ENCODE measurements around the gene ALDH8A1. TPM values are rescaled to one million over a fixed set of nuclear protein-coding genes. Genes with fewer than 3 reads are reported as not detected.

Gene ALDH8A1
- total and polyA plus RNA-seq, 2 of the 8 experiments (the other 6 are each of a cell fraction or from before 2014, with no cell fraction given) = 0.08 to 0.28 TPM

DNA sequence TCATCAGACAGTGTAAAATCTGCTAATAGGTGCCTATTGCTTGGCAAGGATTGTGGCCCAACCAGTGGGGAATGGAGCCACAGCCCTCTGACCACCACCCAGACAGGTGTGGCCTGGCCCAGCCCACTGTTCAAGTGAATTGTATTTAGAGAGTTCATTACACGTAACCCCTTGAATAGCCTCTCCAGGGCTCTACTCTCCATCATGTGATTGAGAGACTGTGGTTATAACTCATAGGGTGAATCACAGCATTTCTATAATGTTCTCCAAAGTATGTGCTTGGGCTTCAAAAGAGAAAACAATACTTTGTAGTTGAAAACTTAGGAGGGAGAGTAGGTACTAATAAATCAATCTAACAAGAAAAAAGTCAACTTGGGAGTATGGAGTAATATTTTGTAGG is 38.4 kb downstream of the ALDH8A1 start:
- Histone ChIP-seq H3K4me1 (replicated peaks in 1 of 4; ENCODE audit: control insufficient read depth in 3 of 4, insufficient read depth in 4 of 4, low read length in 3 of 4) (no peaks in the 10 kb centered on the region), H4K5ac (ENCODE audit: insufficient read length, low read depth, low read length) (no peak overlapping the region), H2AFZ (ENCODE audit: low read length) (no peak overlapping the region), H3K36me3 (ENCODE audit: control insufficient read depth in 2 of 4, insufficient read depth in 4 of 4, low read length in 3 of 4) (no peaks in the 10 kb centered on the region), H3K79me2 (ENCODE audit: control insufficient read depth in 1 of 2, insufficient read depth in 2 of 2, low read length in 2 of 2) (no peaks in the 10 kb centered on the region), H3K4me3 (ENCODE audit: extremely low read depth in 1 of 4, insufficient read depth in 2 of 4, low read depth in 3 of 4, low read length in 4 of 4) (no peak overlapping the region), H3K14ac (ENCODE audit: insufficient read length) (no peak overlapping the region), H2BK20ac (ENCODE audit: low read length) (no peak overlapping the region), H3K4me2 (ENCODE audit: insufficient read depth in 1 of 2, low read depth in 2 of 2, low read length in 2 of 2) (no peak overlapping the region), H3K56ac (replicated peaks; ENCODE audit: insufficient read length, low read depth, low read length) (no peak overlapping the region), H3K27ac (ENCODE audit: low read depth, low read length) (no peak overlapping the region), H2BK120ac (replicated peaks; ENCODE audit: low read depth, low read length) (no peak overlapping the region), H3K9me3 (ENCODE audit: insufficient read depth in 2 of 2, low read depth in 1 of 2, low read length in 1 of 2) (no peaks in the 10 kb centered on the region), H4K91ac (replicated peaks; ENCODE audit: insufficient read length, low read length) (no peak overlapping the region), H3K27me3 (replicated peaks in 1 of 4; ENCODE audit: control insufficient read depth in 3 of 4, extremely low read depth in 1 of 4, insufficient read depth in 3 of 4, low read length in 3 of 4) (no peaks in the 10 kb centered on the region), H2BK5ac (ENCODE audit: low read depth, low read length) (no peak overlapping the region), H2AK5ac (ENCODE audit: low read depth, low read length) (no peak overlapping the region), H4K8ac (ENCODE audit: extremely low read depth, insufficient read depth, low read length) (no peak overlapping the region), H3K18ac (ENCODE audit: extremely low read depth, low read length) (no peak overlapping the region), H2BK12ac (ENCODE audit: low read depth, low read length) (no peak overlapping the region), H2BK15ac (ENCODE audit: low read length) (no peak overlapping the region), H3K23me2 (ENCODE audit: low read depth, low read length) (no peaks in the 10 kb centered on the region), H3K9ac (replicated peaks in 1 of 4; ENCODE audit: extremely low read depth in 1 of 4, low read depth in 3 of 4, low read length in 3 of 4) (no peak overlapping the region), H4K20me1 (replicated peaks in 1 of 2; ENCODE audit: control insufficient read depth in 1 of 2, insufficient read depth in 2 of 2, low read length in 2 of 2) (no peaks in the 10 kb centered on the region), H3K23ac (ENCODE audit: insufficient read length) (no peak overlapping the region), H3K4ac (replicated peaks; ENCODE audit: insufficient read length, low read depth, low read length) (no peak overlapping the region), H3K79me1 (ENCODE audit: low read depth, low read length) (no peaks in the 10 kb centered on the region)
- DNase-seq (ENCODE audit: low read depth in 1 of 2, low spot score in 2 of 2) (no peak), FAIRE-seq (no peak)
- ChIA-PET CTCF (ENCODE audit: partially characterized antibody) (no interaction called here), POLR2A (ENCODE audit: partially characterized antibody) (no interaction called here)
- WGBS, 2 experiments (ENCODE audit: extremely low coverage in 1 of 2, insufficient coverage in 1 of 2, insufficient read length in 1 of 2, insufficient replicate concordance in 2 of 2, low coverage in 1 of 2, low lambda C conversion rate in 2 of 2, missing lambda C conversion rate in 1 of 2) = 89% methylated on average over 1 of the region's 1 CpG; no CpG with 5 or more reads in 1 of the 2 experiments
- TF ChIP-seq, protein P1, sequence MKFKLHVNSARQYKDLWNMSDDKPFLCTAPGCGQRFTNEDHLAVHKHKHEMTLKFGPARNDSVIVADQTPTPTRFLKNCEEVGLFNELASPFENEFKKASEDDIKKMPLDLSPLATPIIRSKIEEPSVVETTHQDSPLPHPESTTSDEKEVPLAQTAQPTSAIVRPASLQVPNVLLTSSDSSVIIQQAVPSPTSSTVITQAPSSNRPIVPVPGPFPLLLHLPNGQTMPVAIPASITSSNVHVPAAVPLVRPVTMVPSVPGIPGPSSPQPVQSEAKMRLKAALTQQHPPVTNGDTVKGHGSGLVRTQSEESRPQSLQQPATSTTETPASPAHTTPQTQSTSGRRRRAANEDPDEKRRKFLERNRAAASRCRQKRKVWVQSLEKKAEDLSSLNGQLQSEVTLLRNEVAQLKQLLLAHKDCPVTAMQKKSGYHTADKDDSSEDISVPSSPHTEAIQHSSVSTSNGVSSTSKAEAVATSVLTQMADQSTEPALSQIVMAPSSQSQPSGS (IDR thresholded peaks at IDR 0.05; ENCODE audit: low read length) = no peak
- no peak for TF ChIP-seq FOSL1 (IDR thresholded peaks at IDR 0.05; ENCODE audit: insufficient read depth, low read depth, low read length)
- TF ChIP-seq HDAC2 (IDR thresholded peaks at IDR 0.05; ENCODE audit: borderline replicate concordance in 1 of 2, low read depth in 2 of 2, low read length in 2 of 2) = no peak
- no peak for TF ChIP-seq RBBP5 (IDR thresholded peaks at IDR 0.05; ENCODE audit: borderline replicate concordance, low read depth, low read length)
- TF ChIP-seq CBX5 (IDR thresholded peaks at IDR 0.05; ENCODE audit: low read depth, low read length) = no peak
- TF ChIP-seq NRF1 (IDR thresholded peaks at IDR 0.05; ENCODE audit: low read depth, low read length) = no peak
- no peak for TF ChIP-seq TAF7 (optimal IDR thresholded peaks at IDR 0.05; ENCODE audit: borderline replicate concordance, low read depth, low read length)
- TF ChIP-seq, protein P2, sequence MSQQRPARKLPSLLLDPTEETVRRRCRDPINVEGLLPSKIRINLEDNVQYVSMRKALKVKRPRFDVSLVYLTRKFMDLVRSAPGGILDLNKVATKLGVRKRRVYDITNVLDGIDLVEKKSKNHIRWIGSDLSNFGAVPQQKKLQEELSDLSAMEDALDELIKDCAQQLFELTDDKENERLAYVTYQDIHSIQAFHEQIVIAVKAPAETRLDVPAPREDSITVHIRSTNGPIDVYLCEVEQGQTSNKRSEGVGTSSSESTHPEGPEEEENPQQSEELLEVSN (IDR thresholded peaks at IDR 0.05) = no peak
- TF ChIP-seq TEAD4 (IDR thresholded peaks at IDR 0.05; ENCODE audit: low read depth, low read length) = no peak
- TF ChIP-seq YY1 (IDR thresholded peaks at IDR 0.05; ENCODE audit: low read depth, low read length) = no peak
- no peak for TF ChIP-seq KDM1A (IDR thresholded peaks at IDR 0.05; ENCODE audit: borderline replicate concordance, low read length)
- no peak for TF ChIP-seq SP1 (IDR thresholded peaks at IDR 0.05; ENCODE audit: low read depth, low read length)
